HepG2 (cell line): ENCODE data around the gene ATP2C2. TPM values are rescaled to one million over a fixed set of nuclear protein-coding genes. Genes with fewer than 3 reads are reported as not detected.

ENCODE experiments used
- ATAC-seq: fragments of 200-7000 bp; cut with Tn5 transposase; 3 replicates; pipeline ENCODE4 v1.9.1; 2020; ENCODE audit warnings: mild to moderate bottlenecking, moderate library complexity
- BruUV-seq: library from RNA; stranded (reverse); fragments of 400-500 nt; replicated peaks from 2 replicates; lab custom pipeline; 2021; lab: Mats Ljungman, UMichigan
- CTCF ChIA-PET: fragments of 300-600 bp; formaldehyde crosslinking; extraction: SDS; loops from one replicate; lab custom pipeline; 2021; ENCODE audit warnings: low total read pairs, inconsistent platforms, low intra/inter-chr PET ratio; lab: Yijun Ruan, JAX
- POLR2A ChIA-PET: fragments of 350-600 bp; sonication (Branson Sonifier 250); formaldehyde crosslinking; loops from one replicate; lab custom pipeline; 2020; ENCODE audit warnings: antibody characterized with exemption, inconsistent platforms; lab: Yijun Ruan, JAX
- DNase-seq: peaks from one replicate; pipeline ENCODE4 v3.0.0-alpha.2; 2015; ENCODE audit warnings: low spot score
- FAIRE-seq: peaks from 3 replicates; lab custom pipeline; 2011; peaks lifted over from hg19 to GRCh38; lab: Jason Lieb, UNC
- H2AFZ ChIP-seq: one replicate; pipeline ENCODE4 v1.6.1; 2011; ENCODE audit warnings: low read length, inconsistent platforms
- H3K27ac ChIP-seq: fragments of 300-600 bp; 3 replicates; pipeline ENCODE4 v1.8.0; 2011; ENCODE audit warnings: mixed run types, mild to moderate bottlenecking, mixed read lengths, low read length, inconsistent platforms; ENCODE audit not compliant: insufficient read depth; ENCODE audit errors: extremely low read length
- H3K27me3 ChIP-seq, 2 experiments: fragments of 200-600 bp in 1 of 2; 2 replicates in 1 of 2; 3 replicates in 1 of 2; pipeline versions ENCODE4 v1.6.0 to v1.8.0; 2011; ENCODE audit warnings: low read length in 2 of 2, mild to moderate bottlenecking in 2 of 2, moderate library complexity in 2 of 2, inconsistent platforms in 1 of 2; ENCODE audit not compliant: insufficient read depth in 2 of 2, control insufficient read depth in 1 of 2
- H3K36me3 ChIP-seq, 2 experiments: fragments of 200-600 bp in 1 of 2; replicated peaks in 1 of 2; 2 replicates in 1 of 2; 3 replicates in 1 of 2; pipeline versions ENCODE4 v1.5.1 to v1.8.0; 2011; ENCODE audit warnings: low read length in 2 of 2, inconsistent platforms in 1 of 2; ENCODE audit not compliant: insufficient read depth in 2 of 2, control insufficient read depth in 1 of 2
- H3K4me1 ChIP-seq: 2 replicates; pipeline ENCODE4 v1.5.1; 2012; ENCODE audit warnings: low read length, inconsistent platforms; ENCODE audit not compliant: insufficient read depth
- H3K4me2 ChIP-seq: 2 replicates; pipeline ENCODE4 v1.6.0; 2011; ENCODE audit warnings: low read depth, low read length, inconsistent platforms
- H3K4me3 ChIP-seq, 3 experiments: fragments of 200-600 bp in 1 of 3; sonication (generic), shearing (Covaris generic) in 1 of 3; replicated peaks in 1 of 3; 2 replicates each; pipeline ENCODE4 v1.5.1; 2011 to 2016; ENCODE audit warnings: low read length in 3 of 3, inconsistent platforms in 2 of 3, low read depth in 2 of 3, mild to moderate bottlenecking in 2 of 3, control low read depth in 1 of 3, mixed read lengths in 1 of 3; ENCODE audit not compliant: insufficient read depth in 1 of 3
- H3K79me2 ChIP-seq: one replicate; pipeline ENCODE4 v1.6.1; 2011; ENCODE audit warnings: low read length, inconsistent platforms; ENCODE audit not compliant: insufficient read depth
- H3K9ac ChIP-seq: 2 replicates; pipeline ENCODE4 v1.6.0; 2011; ENCODE audit warnings: mild to moderate bottlenecking, low read depth, low read length, inconsistent platforms; ENCODE audit not compliant: insufficient read depth
- H3K9me3 ChIP-seq: 2 replicates; pipeline ENCODE4 v1.5.1; 2012; ENCODE audit warnings: mild to moderate bottlenecking, low read length
- H4K20me1 ChIP-seq: 2 replicates; pipeline ENCODE4 v1.6.0; 2011; ENCODE audit warnings: inconsistent platforms, mild to moderate bottlenecking, low read length, moderate library complexity; ENCODE audit not compliant: insufficient read depth
- CAMTA2 ChIP-seq: sonication (generic); formaldehyde crosslinking; IDR thresholded peaks from 2 replicates; pipeline ENCODE4 v1.4.0; 2020; ENCODE audit warnings: mild to moderate bottlenecking, missing genetic modification reagents, borderline replicate concordance
- GLI4 ChIP-seq: sonication (generic); formaldehyde crosslinking; IDR thresholded peaks from 2 replicates; pipeline ENCODE4 v1.5.1; 2020; ENCODE audit warnings: missing genetic modification reagents, mild to moderate bottlenecking, moderate library complexity, borderline replicate concordance
- HOXA5 ChIP-seq: sonication (generic); formaldehyde crosslinking; IDR thresholded peaks from 2 replicates; pipeline ENCODE4 v1.4.0; 2020; ENCODE audit warnings: missing genetic modification reagents
- KDM5B ChIP-seq: sonication (generic); formaldehyde crosslinking; IDR thresholded peaks from 2 replicates; pipeline ENCODE4 v1.4.0; 2020; ENCODE audit warnings: missing genetic modification reagents, mild to moderate bottlenecking, borderline replicate concordance
- MEIS2 ChIP-seq: sonication (generic); formaldehyde crosslinking; IDR thresholded peaks from 2 replicates; pipeline ENCODE4 v1.9.0; 2021; ENCODE audit warnings: mild to moderate bottlenecking, missing genetic modification reagents
- NRL ChIP-seq: sonication (generic); formaldehyde crosslinking; IDR thresholded peaks from 2 replicates; pipeline ENCODE4 v1.5.0; 2020; ENCODE audit warnings: missing genetic modification reagents, mild to moderate bottlenecking, moderate library complexity, borderline replicate concordance
- TAF15 ChIP-seq: fragments of 200-400 bp; formaldehyde crosslinking; IDR thresholded peaks from one replicate; pipeline ENCODE4 v1.6.1; 2018; ENCODE audit warnings: mild to moderate bottlenecking, low read depth, low read length; ENCODE audit not compliant: poor library complexity, severe bottlenecking
- TFE3 ChIP-seq: IDR thresholded peaks from 2 replicates; pipeline ENCODE4 v1.6.1; 2016
- WIZ ChIP-seq: sonication (generic); formaldehyde crosslinking; IDR thresholded peaks from 2 replicates; pipeline ENCODE4 v1.5.1; 2020; ENCODE audit warnings: mild to moderate bottlenecking, missing genetic modification reagents
- ZNF281 ChIP-seq: sonication (generic); formaldehyde crosslinking; IDR thresholded peaks from 2 replicates; pipeline ENCODE4 v1.4.0; 2020; ENCODE audit warnings: missing genetic modification reagents, borderline replicate concordance
- ZNF567 ChIP-seq: sonication (generic); formaldehyde crosslinking; IDR thresholded peaks from 2 replicates; pipeline ENCODE4 v1.8.1; 2023; ENCODE audit warnings: mild to moderate bottlenecking, missing genetic modification reagents, borderline replicate concordance
- ZNF710 ChIP-seq: sonication (generic); formaldehyde crosslinking; IDR thresholded peaks from 2 replicates; pipeline ENCODE4 v1.5.0; 2020; ENCODE audit warnings: mild to moderate bottlenecking, missing genetic modification reagents, borderline replicate concordance
- ZNF737 ChIP-seq: sonication (generic); formaldehyde crosslinking; IDR thresholded peaks from 2 replicates; pipeline ENCODE4 v1.5.0; 2020; ENCODE audit warnings: missing genetic modification reagents, mild to moderate bottlenecking, borderline replicate concordance
- ZNF790 ChIP-seq: sonication (generic); formaldehyde crosslinking; IDR thresholded peaks from 2 replicates; pipeline ENCODE4 v1.8.0; 2022; ENCODE audit warnings: missing genetic modification reagents, mild to moderate bottlenecking, borderline replicate concordance
- ZNF883 ChIP-seq: sonication (generic); formaldehyde crosslinking; IDR thresholded peaks from 2 replicates; pipeline ENCODE4 v1.5.1; 2020; ENCODE audit warnings: mild to moderate bottlenecking, missing genetic modification reagents; ENCODE audit errors: not compliant biosample characterization
- ZSCAN29 ChIP-seq: sonication (generic); formaldehyde crosslinking; conservative IDR thresholded peaks from 2 replicates; pipeline ENCODE4 v1.4.0; 2020; ENCODE audit warnings: mild to moderate bottlenecking, missing genetic modification reagents
- WGBS: methylation state at CpG from one replicate; pipeline ENCODE4 v1.1.6; 2017; ENCODE audit warnings: low lambda C conversion rate; 5-methylcytosine and 5-hydroxymethylcytosine counted together
- in situ Hi-C: cut with HindIII; loops from 2 replicates; pipeline ENCODE4 v1.10.0; 2017; ENCODE audit warnings: low pct_unique_long_range_greater_than_20kb; ENCODE audit not compliant: extremely low pct_ligation_motif_present
- intact Hi-C: fragments of 100-400 bp; cut with micrococcal nuclease; formaldehyde crosslinking; loops from one replicate; pipeline ENCODE4 v1.10.0; 2022; ENCODE audit not compliant: unreplicated experiment
- polyA plus RNA-seq, 8 experiments: library from polyadenylated mRNA; depleted of rRNA in 3 of 8; stranded (reverse) in 7 of 8; unstranded in 1 of 8; fragments of >200 nt; fragmentation: Illumina TruSeq in 4 of 8; extraction: Trizol in 4 of 8; gene quantifications; 2 replicates each; pipeline versions ENCODE4 v1.2.1 to v1.2.3, GENCODE V29; 2011 to 2016; ENCODE audit warnings: low read depth in 4 of 8, missing spikeins in 1 of 8, mixed read lengths in 1 of 8; ENCODE audit not compliant: insufficient read depth in 1 of 8
- total RNA-seq, 5 experiments: library from RNA; depleted of rRNA; stranded (reverse); fragments of >200 nt; fragmentation: Illumina TruSeq; extraction: Trizol; gene quantifications; 2 replicates each; pipeline ENCODE4 v1.2.3, GENCODE V29; 2016; ENCODE audit warnings: low read depth in 1 of 5

The ATP2C2 gene
- total and polyA plus RNA-seq, 2 of the 13 experiments (the other 11 are each of a cell fraction or from before 2014, with no cell fraction given), result 0.07 TPM; not detected in 1

GRCh38 chr16:84503751-84504395 is 135.5 kb downstream of the ATP2C2 start:
- 36% methylated on average over 11 of the region's 13 CpGs for WGBS
- H3K9ac ChIP-seq, result peak overlapping the region; percentile 66
- no peak for FAIRE-seq
- TF ChIP-seq ZNF281 (CRISPR knock-in tag) (0 out of 2 replicates have a peak, but pooled peaks have one; percentile 5), TFE3 (CRISPR knock-in tag) (0 out of 2 replicates have a peak, but pooled peaks have one; percentile 1), ZNF790 (CRISPR knock-in tag) (0 out of 2 replicates have a peak, but pooled peaks have one; percentile 2), TAF15 (no peak), ZSCAN29 (CRISPR knock-in tag) (peak; percentile 100), HOXA5 (CRISPR knock-in tag) (no peak), ZNF883 (CRISPR knock-in tag) (peak; percentile 57), WIZ (CRISPR knock-in tag) (0 out of 2 replicates have a peak, but pooled peaks have one; percentile 26), CAMTA2 (CRISPR knock-in tag) (0 out of 2 replicates have a peak, but pooled peaks have one; percentile 58), ZNF737 (peak; percentile 63; the same call in 1 of the 2 replicates), NRL (peak; percentile 10; the same call in 1 of the 2 replicates), ZNF567 (peak; percentile 45; the same call in 1 of the 2 replicates), ZNF710 (0 out of 2 replicates have a peak, but pooled peaks have one; percentile 14), GLI4 (CRISPR knock-in tag) (peak; percentile 10; the same call in 1 of the 2 replicates), KDM5B (CRISPR knock-in tag) (peak; percentile 61), MEIS2 (CRISPR knock-in tag) (0 out of 2 replicates have a peak, but pooled peaks have one; percentile 19)

More at GRCh38 chr16:84503751-84504395, 135.5 kb downstream of the ATP2C2 start:
- Histone ChIP-seq H3K4me1 (peaks cover 36% of the 10 kb centered on the region), H3K79me2 (peaks cover 2% of the 10 kb centered on the region), H3K4me2 (peak overlapping the region; percentile 97), H2AFZ (no peak overlapping the region), H3K36me3 (no peaks in the 10 kb centered on the region; a peak in 1 of 5 replicates), H4K20me1 (no peaks in the 10 kb centered on the region), H3K27ac (no peak overlapping the region), H3K27me3 (no peaks in the 10 kb centered on the region; a peak in 1 of 5 replicates), H3K4me3 (peak overlapping the region; percentile 71 to 94 (median 77)), H3K9me3 (no peaks in the 10 kb centered on the region)
- no peak for DNase-seq
- intact Hi-C loops, result no loop called here
- no TSS peak for BruUV-seq
- ChIA-PET CTCF (interaction anchor here (0.8 kb wide), 1 partner anchor 11 kb away, joined by 3 read pairs; no protein-coding TSS in a partner anchor), POLR2A (interaction anchor here (0.6 kb wide), 1 partner anchor 20 kb away, joined by 3 read pairs; no protein-coding TSS in a partner anchor)
- in situ Hi-C loops, result no loop called here
- ATAC-seq, result peak; percentile 29
